Fibroblast of villous mesenchyme (primary cell): ENCODE measurements around the gene NT5DC4. TPM values are rescaled to one million over a fixed set of nuclear protein-coding genes. Genes with fewer than 3 reads are reported as not detected.
A peak's percentile ranks its signal among the peaks of the same experiment; 100 is the strongest.

ENCODE experiments used
- DNase-seq: peaks from one replicate; pipeline ENCODE4 v3.0.0-alpha.2; 2010; ENCODE audit warnings: low read depth
- H3K4me3 ChIP-seq: 2 replicates; pipeline ENCODE4 v1.5.1; 2011; ENCODE audit warnings: low read depth, mild to moderate bottlenecking, low read length
- CTCF ChIP-seq: IDR thresholded peaks from 2 replicates; pipeline ENCODE4 v1.5.1; 2012; ENCODE audit warnings: low read depth, mild to moderate bottlenecking, low read length; ENCODE audit not compliant: insufficient read depth
- total RNA-seq: library from RNA; depleted of rRNA; stranded (reverse); fragments of >200 nt; gene quantifications from 2 replicates; pipeline ENCODE4 v1.2.3, GENCODE V29; 2012

Gene NT5DC4
- total RNA-seq, 1 donor: not detected

- TF ChIP-seq CTCF: no peak
- no peak for DNase-seq
- no peak overlapping the region for H3K4me3 ChIP-seq
These were observed 12.6 kb downstream of the NT5DC4 start for GRCh38 chr2:112733456-112733855.

GRCh38 chr2:112733871-112734270 lies 13.1 kb downstream of the NT5DC4 start:
- H3K4me3 ChIP-seq: no peak overlapping the region
- no peak for TF ChIP-seq CTCF
- no peak for DNase-seq

- TF ChIP-seq CTCF: no peak
- no peak overlapping the region for H3K4me3 ChIP-seq
- DNase-seq: no peak
These were observed 16.9 kb downstream of the NT5DC4 start for GRCh38 chr2:112737542-112738232.

GRCh38 chr2:112740527-112740926 lies 19.7 kb downstream of the NT5DC4 start:
- no peak for TF ChIP-seq CTCF
- no peak for DNase-seq

GRCh38 chr2:112749755-112750559 lies 29.1 kb downstream of the NT5DC4 start:
- peak; percentile 99 for TF ChIP-seq CTCF
- DNase-seq: peak; percentile 82

More at GRCh38 chr2:112740527-112740926, 19.7 kb downstream of the NT5DC4 start:
- H3K4me3 ChIP-seq: no peak overlapping the region

GRCh38 chr2:112750560-112750843 lies 29.7 kb downstream of the NT5DC4 start:
- peak; percentile 71 for DNase-seq
- TF ChIP-seq CTCF: no peak
- H3K4me3 ChIP-seq: no peak overlapping the region

More at GRCh38 chr2:112749755-112750559, 29.1 kb downstream of the NT5DC4 start:
- H3K4me3 ChIP-seq: no peak overlapping the region
